Stimulated activated CD4-positive, alpha-beta T cell treated with anti-CD3 and anti-CD28 coated beads, Interleukin-4, amount 100 ng/mL, for 24 hours (primary cell): ENCODE results near the gene PALD1.

ENCODE experiments used
- DNase-seq: peaks from one replicate; pipeline ENCODE4 v3.0.0-alpha.2; 2020

PALD1 gene

GRCh38 chr10:70458329-70459060 is 20.1 kb upstream of the PALD1 start:
- DNase-seq: peak; percentile 61

- DNase-seq: no peak
Measured at GRCh38 chr10:70459061-70459773, 19.4 kb upstream of the PALD1 start.

- DNase-seq: no peak
Measured at GRCh38 chr10:70459774-70460490, 18.6 kb upstream of the PALD1 start.

- peak; percentile 60 for DNase-seq
Measured at GRCh38 chr10:70461397-70462348, 16.9 kb upstream of the PALD1 start.

GRCh38 chr10:70462349-70462984 is 16.1 kb upstream of the PALD1 start:
- no peak for DNase-seq

GRCh38 chr10:70465278-70465677 is 13.3 kb upstream of the PALD1 start:
- no peak for DNase-seq

- no peak for DNase-seq
Measured at GRCh38 chr10:70465832-70466231, 12.7 kb upstream of the PALD1 start.

GRCh38 chr10:70466951-70467350 is 11.6 kb upstream of the PALD1 start:
- DNase-seq: no peak

- no peak for DNase-seq
Measured at GRCh38 chr10:70472799-70473454, 5.6 kb upstream of the PALD1 start.

- DNase-seq: no peak
Measured at GRCh38 chr10:70474780-70475179, 3.8 kb upstream of the PALD1 start.

- peak; percentile 20 for DNase-seq
Measured at GRCh38 chr10:70475661-70476060, 2.9 kb upstream of the PALD1 start.

- no peak for DNase-seq
Measured at GRCh38 chr10:70476249-70477035, 2.1 kb upstream of the PALD1 start.

GRCh38 chr10:70477661-70478162 is 855 bp upstream of the PALD1 start:
- DNase-seq: peak; percentile 74

- DNase-seq: no peak
Measured at GRCh38 chr10:70479165-70479581, 606 bp downstream of the PALD1 start.

- DNase-seq: no peak
Measured at GRCh38 chr10:70479626-70480238, 1.2 kb downstream of the PALD1 start.

- peak; percentile 18 for DNase-seq
Measured at GRCh38 chr10:70480239-70480861, 1.8 kb downstream of the PALD1 start.

GRCh38 chr10:70481105-70481504 is 2.5 kb downstream of the PALD1 start:
- no peak for DNase-seq

GRCh38 chr10:70481831-70482530 is 3.4 kb downstream of the PALD1 start:
- DNase-seq: no peak
